Measurements from ENCODE around the gene IMMP2L.

- TF ChIP-seq CTCF (IDR thresholded peaks at IDR 0.05 in 4 of 5, conservative IDR thresholded peaks at IDR 0.05 in 1 of 5) (no peak), POLR2A (IDR thresholded peaks at IDR 0.05) (no peak)
These were observed 37.2 kb downstream of the IMMP2L start for GRCh38 chr7:111525100-111525499.

All from gastrocnemius medialis (tissue), 4 donors.